ENCODE data around the gene DLG2. TPM values are rescaled to one million over a fixed set of nuclear protein-coding genes. Genes with fewer than 3 reads are reported as not detected.
"Not testable (repeated sequence)": the region's sequence is repeated elsewhere in the genome, so short reads cannot be mapped to it uniquely, and the experiment has no call there.

DLG2 gene
- total RNA-seq, 2 donors from 2014 or later = 1.9 to 3.2 TPM

DNA sequence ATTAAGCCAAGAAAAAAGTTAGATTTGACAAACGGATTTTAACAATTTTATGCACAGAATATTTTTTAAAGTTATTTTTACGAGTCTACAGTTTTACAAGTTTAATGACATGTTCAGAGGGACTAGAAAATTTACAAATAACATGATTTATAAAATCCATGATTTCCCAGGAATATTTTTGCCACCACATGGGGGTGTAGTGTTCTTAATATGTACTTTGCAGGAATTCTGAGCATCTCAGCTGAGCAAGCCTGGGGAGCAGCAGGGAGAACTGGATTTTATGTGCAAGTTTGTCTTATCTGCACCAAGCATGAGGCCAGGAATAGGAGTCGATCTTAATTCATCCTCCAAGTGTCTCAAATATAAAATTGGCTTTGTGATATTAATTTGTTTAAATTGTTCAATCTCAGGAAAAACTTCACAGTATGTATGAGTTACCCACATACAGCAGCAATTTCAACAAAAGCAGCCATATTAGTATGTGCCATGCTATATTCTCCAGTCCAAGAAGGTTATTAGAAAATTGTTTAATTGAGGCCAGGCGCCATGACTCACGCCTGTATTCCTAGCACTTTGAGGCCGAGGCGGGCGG lies 826.3 kb downstream of the DLG2 start:
- no peak for DNase-seq
- ATAC-seq = peak; percentile 36
- intact Hi-C loops (cut with DNase I, micrococcal nuclease) = no loop called here

DNA sequence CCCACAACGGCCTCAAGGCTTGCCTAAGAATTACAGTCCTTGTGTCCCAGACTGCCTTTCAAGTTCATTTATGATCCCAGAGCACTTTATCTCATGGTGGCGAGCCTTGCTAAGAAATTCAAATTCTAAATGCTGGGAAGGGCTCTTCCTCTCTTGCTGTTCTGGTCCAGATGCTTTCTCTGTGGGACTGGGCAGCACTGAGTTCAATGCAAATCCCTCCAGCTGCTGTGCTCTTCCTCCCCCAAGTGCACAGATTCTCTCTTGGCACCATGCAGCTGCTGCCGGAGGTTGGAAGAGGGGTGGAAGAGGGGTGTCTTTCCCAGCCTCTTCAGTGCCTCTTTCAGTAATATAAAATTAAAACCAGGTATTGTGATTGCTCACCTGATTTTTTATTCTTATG lies 828.0 kb downstream of the DLG2 start:
- ATAC-seq (no peak), DNase-seq (no peak)
- intact Hi-C loops (cut with DNase I, micrococcal nuclease) = no loop called here

DNA sequence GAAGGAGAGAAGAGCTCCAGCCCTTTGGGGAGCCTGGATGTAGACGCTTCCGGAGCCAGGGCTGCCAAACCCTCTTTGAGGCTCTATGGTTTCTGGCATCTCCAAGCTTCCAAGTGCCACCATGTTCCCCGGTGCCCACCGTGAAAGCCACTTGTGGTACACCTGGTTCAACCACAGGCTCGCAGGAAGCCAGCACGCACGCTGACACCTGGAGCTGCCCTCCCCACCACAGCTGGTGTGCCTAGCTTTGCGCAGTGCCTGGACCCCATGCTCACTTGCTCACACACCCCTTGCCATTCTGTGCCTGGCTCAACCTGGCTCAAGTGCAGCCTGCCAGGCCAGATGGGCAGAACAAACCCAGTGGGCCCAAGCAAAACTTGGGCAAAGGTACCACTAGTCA lies 831.4 kb downstream of the DLG2 start:
- ATAC-seq = no peak
- DNase-seq = no peak
- intact Hi-C loops (cut with DNase I, micrococcal nuclease) = no loop called here

DNA sequence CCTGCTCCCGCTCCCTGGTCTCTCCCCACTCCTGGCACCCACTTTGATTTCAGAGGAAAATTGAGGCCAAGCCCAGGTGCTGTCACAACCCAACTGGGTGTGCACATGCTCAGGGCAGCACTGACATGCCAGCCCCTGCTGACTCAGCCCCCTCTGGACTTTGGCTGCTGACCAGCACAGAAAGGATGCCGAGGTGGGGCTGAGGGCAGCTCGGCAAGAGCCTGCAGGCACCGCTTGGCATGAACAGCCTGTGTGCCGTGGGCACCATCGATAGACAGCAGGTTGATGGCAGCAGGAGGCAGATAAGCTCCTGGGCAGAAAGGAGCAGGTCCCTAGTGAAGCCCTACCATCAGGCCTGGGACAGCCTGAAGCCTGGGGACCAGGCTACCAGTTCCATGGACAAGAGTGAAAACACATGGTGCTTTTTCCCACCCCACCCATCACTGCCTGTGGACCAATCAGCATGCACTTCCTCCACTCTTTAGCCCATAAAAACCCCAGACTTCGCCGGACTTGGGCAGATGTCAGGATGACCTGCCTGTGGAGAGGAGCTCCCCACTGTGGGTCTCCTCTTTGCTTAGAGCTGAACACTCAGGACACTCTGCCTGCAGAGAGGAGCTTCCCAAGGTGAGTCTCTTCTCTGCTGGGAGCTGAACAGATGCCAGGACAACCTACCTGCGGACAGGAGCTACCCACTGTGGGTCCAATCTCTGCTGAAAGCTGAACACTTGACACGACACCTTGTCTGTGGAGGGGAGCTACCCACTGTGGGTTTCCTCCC lies 832.3 kb downstream of the DLG2 start:
- DNase-seq = no peak
- ATAC-seq = no peak
- intact Hi-C loops (cut with DNase I, micrococcal nuclease) = no loop called here

DNA sequence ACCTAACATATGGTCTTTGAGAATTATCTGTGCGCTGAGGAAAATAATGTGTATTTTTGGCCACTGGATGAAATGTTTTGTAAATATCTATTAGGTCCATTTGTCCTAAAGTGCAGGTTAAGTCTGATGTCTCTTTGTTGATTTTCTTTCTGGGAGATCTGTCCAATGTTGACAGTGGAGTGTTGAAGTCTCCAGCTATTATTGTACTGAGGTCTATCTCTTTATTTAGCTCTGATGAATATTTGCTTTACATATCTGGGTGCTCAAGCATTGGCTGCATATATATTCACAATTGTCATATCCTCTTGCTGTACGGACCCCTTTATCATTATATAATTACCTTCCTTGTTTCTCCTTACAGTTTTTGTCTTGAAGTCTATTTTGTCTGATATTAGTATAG lies 833.8 kb downstream of the DLG2 start:
- intact Hi-C loops (cut with DNase I, micrococcal nuclease) = no loop called here
- no peak for ATAC-seq
- no peak for DNase-seq

DNA sequence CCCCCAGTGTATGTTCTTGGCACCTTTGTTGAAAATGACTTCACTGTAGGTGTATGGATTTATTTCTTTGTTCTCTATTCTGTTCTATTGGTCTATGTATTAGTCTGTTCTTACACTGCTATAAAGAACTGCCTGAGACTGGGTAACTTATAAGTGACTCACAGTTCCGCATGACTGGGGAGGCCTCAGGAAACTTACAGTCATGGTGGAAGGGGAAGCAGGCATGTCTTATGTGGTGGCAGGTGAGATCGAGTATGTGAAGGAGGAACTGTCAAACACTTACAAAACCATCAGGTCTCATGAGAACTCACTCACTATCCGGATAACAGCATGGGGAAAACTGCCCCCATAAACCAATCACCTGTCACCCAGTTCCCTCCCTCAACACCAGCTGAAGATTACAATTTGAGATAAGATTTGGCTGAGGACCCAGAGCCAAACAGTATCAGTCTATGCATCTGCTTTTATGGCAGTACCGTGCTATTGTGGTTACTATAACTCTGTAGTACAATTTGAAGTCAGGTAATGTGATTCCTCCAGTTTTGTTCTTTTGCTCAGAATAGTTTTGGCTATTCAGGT lies 836.2 kb downstream of the DLG2 start:
- ATAC-seq (peak; percentile 97), DNase-seq (no peak)
- intact Hi-C loops (cut with DNase I, micrococcal nuclease) = no loop called here

DNA sequence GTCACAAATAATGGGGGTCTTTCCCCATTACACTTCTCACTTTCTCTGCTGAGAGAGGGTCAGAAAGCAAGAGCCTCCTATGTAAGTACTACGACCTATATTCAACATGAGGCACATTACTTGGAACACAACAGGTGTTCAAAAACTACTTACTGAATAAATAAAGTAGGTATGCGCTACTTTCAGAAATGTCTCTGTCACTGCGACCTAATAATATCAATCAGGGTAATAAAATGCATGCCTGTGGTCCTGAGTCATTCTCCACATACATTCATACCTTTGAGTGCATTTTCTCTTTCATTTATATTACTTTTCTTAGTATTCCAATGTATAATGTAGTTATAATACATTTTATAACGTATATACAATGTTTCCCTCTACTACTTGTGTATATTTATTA lies 838.9 kb downstream of the DLG2 start:
- intact Hi-C loops (cut with DNase I, micrococcal nuclease) = no loop called here
- no peak for ATAC-seq
- DNase-seq = no peak

DNA sequence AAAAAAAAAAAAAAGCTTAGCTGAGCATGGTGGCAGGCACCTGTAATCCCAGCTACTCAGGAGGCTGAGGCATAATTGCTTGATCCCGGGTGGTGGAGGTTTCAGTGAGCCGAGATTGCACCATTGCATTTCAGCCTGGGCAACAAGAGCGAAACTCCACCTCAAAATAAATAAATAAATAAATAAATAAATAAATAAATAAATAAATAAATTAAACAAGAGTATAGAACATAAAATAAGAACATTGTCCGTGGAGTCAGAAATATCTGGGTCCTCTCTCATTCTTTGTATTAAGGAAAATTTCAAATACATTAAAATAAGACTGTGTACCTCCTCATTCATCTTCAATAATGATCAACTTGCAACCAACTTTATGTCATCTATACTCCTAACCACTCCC lies 843.0 kb downstream of the DLG2 start:
- ATAC-seq; DNase-seq; intact Hi-C loops (cut with DNase I, micrococcal nuclease): not testable (repeated sequence)

DNA sequence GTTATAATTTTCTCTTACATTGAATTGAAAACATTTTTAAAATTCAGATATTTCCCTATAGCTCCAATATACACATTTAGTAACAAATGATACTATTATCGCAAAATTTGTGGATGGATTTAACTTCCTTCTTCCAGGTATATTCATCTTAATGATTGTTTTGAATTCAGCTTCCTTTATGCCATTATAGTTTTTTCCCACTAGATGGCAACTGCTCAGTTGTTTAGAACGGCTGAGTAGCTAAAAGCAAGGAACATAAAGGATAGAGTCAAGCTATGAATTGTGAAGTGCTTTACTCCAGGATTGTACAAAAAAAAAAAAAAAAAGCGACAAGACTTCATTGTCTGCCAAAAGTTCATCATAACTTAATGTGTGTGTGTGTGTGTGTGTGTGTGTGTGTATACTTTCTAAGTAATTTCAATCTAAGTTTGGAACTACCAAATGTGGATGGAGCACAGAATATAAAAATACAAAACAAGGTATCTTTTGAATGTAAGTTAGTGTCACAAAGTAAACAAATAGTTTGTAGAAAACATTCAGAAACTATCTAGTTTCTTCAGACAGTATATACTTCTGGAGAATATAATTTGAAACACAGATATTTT lies 846.4 kb downstream of the DLG2 start:
- intact Hi-C loops (cut with DNase I, micrococcal nuclease) = no loop called here
- DNase-seq = no peak
- peak; percentile 69 for ATAC-seq

DNA sequence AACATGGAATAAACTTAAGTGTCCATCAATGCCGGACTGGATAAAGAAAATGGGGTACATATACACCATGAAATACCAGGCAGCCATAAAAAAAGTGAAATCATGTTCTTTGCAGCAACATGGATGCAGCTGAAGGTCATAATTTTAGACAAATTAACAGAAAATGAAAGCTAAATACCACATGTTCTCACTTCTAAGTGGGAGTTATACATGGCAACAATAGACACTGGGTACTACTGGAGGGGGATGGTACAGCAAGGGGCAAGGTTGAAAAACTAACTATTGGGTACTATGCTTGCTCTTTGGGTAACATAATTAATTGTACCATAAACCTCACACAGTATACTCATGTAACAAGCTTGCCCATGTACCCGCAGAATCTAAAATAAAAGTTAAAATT lies 851.6 kb downstream of the DLG2 start:
- no peak for DNase-seq
- intact Hi-C loops (cut with DNase I, micrococcal nuclease) = no loop called here
- ATAC-seq = no peak

DNA sequence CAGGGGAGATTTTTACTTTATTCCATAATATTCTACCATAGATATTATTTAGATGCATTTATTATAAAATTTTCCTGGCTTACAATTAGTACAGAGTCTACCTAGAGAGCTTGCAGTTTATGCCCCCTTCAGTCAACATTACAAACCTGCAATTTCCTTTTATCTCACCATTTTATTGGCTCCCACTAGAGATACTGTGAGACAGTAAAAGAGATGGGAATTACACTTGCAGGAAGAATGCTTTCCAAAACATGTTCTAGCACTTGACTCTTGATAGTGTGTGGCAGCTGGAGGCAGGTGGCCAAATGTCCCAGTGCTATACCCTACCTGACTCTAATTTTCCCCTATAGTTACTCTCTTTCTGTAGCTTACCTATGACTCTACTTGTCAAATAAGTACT lies 863.2 kb downstream of the DLG2 start:
- no peak for DNase-seq
- intact Hi-C loops (cut with DNase I, micrococcal nuclease) = no loop called here
- ATAC-seq = peak; percentile 64

DNA sequence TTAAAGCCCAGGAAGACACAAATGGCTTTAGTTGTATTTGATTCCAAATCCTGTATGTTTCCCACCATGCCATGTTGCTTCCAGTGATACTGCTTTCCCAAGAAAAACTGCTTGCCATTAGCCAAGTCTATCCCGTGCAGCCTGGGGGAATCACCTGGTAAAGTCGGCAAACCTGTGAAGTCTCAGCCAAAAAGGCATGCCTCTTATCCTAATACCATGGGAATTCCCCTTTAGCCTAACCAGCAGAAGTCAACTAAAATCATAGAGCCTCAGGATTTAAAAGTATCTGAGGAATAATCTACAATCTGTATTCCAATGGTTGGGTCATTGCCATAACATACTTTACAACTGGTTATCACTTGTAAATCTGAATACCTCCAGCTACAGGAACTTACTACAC lies 869.4 kb downstream of the DLG2 start:
- ATAC-seq (no peak), DNase-seq (no peak)
- intact Hi-C loops (cut with DNase I, micrococcal nuclease) = no loop called here

DNA sequence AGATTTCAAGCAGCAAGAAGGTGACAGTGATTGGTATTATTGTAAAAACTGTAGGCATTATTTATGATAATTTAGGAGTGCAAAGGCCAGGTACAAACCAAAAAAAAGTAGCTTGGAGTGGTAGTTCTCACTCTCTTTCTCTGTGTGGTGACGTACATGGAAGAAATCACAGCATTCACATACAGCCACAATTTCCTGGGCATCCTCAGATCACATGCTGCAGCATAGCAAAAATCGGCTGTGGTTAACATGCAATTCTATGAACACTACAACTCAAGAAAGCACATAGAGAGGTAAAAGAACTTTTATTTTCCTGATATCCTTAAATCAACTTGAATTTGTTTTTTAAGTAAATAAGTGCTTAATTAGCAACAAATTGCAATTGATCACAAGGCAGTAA lies 875.8 kb downstream of the DLG2 start:
- intact Hi-C loops (cut with DNase I, micrococcal nuclease) = no loop called here
- ATAC-seq (no peak), DNase-seq (no peak)

DNA sequence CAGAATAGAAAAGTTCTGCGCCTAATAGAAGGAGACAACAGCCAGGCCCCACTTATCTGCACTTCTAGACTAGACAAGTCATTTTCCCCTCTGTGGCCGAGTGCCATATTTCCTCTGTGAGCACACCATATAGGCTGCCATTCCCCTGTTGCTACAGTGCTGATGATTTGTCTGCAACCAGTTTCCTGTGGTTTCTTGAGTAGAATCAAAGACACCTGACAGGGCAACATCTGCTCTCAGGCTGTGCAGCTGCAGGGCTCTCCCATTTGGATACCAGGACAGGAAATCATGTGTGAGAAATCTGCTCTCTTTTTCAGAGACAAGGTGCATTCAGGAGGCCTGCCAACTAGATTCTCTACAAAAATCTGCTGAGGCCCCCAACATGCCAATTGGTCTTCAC lies 879.3 kb downstream of the DLG2 start:
- no peak for ATAC-seq
- intact Hi-C loops (cut with DNase I, micrococcal nuclease) = no loop called here
- DNase-seq = no peak

DNA sequence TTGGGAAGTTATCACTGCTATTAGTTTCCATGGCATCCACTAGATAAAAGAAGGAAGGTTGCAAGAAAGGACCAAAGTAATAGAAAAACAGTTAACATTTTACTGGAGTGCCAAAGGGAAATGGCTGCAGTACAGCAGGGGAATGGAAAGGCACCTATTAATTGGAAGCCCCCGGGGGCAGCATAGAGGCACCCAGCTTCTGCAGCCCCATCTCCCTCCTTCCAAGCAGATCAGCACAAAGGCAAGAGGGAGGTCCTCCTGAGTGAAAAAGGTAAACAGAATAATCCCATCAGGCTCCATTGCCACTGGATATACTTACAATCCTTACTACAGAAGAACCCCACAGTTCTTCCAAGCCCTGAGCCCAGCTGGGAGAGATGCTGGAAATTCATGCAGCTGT lies 887.1 kb downstream of the DLG2 start:
- intact Hi-C loops (cut with DNase I, micrococcal nuclease) = no loop called here
- no peak for DNase-seq
- ATAC-seq = no peak

DNA sequence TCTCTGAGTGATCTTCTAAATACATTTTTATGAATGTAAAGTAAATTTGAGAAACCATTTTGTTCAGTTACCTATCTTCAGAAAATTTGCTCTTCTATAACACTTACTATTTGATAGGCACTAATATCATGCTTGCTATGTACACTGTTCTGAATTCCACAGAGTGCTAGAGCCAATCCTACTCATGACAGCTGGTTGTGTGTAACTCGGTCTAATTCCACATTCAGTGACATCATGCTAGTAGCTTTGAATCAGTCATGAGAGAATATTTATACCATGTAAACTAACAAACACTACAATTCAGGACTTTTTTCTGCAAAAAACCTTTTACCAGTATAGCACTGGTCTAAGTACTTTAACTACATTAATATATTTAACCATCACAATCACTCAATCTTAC lies 902.9 kb downstream of the DLG2 start:
- DNase-seq (no peak), ATAC-seq (no peak)
- intact Hi-C loops (cut with DNase I, micrococcal nuclease) = no loop called here

DNA sequence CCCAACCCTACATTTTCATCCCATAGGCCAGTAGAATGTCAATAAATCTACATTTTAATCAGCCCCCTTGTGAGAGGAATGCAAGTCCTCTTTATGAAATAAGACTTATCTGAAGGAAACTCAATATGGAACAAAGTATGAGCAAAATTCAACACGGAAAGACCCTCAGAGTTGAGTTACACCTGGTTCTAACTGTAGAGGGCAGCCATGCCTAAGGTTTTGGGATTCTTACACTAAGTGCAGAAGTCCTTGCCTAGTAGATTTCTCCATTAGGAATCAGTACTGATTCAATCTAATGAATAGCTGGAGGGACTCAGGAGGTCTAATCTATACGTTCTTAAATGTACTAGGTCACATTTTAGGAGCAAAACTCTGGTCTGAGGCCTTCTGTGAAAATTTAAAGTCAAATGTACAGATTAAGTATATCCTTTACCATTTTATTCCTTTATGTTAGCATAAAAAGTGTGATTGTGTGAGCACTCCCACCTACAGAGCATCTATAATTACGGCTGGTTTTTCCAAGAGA lies 904.5 kb downstream of the DLG2 start:
- DNase-seq = no peak
- intact Hi-C loops (cut with DNase I, micrococcal nuclease) = no loop called here
- no peak for ATAC-seq

DNA sequence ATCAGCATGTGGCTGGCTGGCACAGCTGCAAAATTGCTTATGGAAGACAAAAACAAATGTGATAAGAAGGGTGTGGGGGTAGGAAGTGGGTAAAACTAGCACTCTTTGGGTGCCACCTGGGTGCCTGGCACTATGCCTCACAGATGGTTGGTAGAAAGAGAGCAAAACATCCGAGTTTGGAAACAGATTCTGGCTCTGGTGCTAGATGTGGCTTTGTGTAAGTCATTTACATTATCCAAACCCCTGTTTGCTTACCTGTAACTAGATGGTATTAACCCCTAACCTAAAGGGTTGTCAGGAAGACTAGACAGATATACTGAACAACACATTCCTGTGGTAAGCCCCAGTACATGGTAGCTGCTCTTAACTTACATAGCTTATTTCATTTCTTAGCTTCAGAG lies 905.6 kb downstream of the DLG2 start:
- ATAC-seq (no peak), DNase-seq (no peak)
- intact Hi-C loops (cut with DNase I, micrococcal nuclease) = no loop called here

DNA sequence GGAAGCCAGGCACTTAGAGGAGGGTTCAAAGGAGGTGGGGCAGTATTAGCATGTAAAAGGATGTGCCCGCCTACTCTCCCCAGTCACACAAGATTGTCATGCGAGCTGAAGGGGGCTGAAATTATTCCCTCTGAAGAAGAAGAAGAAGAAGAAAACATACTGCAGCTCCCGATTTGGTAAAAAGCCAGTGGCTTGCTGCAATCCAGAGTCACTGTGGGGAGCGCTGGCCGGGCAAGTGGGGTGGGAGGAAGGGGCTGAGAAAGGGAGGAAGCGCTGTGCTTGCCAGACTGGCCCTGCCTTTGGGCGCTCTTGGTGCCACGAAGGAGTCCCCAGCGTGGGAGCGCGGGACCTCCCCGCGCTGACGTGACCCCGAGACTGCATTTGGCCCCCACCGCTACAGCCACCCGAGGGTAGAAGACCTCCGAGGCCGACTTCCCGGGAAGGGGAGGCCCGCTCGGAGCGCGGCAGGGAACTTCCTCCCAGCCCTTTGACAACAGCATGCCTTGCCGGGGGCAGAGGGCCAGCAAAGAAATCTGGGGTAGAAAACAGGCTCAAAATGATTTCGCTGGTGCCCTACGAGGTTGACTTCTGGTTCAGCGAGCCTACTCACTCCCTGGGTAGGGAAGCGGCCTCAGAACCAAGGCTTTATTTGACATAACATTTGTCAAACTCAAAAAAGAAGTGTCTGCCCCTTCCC lies 906.3 kb downstream of the DLG2 start:
- ATAC-seq (peak; percentile 78), DNase-seq (peak; percentile 26 to 27)
- intact Hi-C loops (cut with DNase I, micrococcal nuclease) = no loop called here
